HepG2 (cell line): ENCODE data around the gene TJP1. TPM values are rescaled to one million over a fixed set of nuclear protein-coding genes. Genes with fewer than 3 reads are reported as not detected.

Source experiments
- ATAC-seq: fragments of 200-7000 bp; cut with Tn5 transposase; 3 replicates; pipeline ENCODE4 v1.9.1; 2020; ENCODE audit warnings: mild to moderate bottlenecking, moderate library complexity
- BruUV-seq: library from RNA; stranded (reverse); fragments of 400-500 nt; replicated peaks from 2 replicates; lab custom pipeline; 2021; lab: Mats Ljungman, UMichigan
- CTCF ChIA-PET: fragments of 300-600 bp; formaldehyde crosslinking; extraction: SDS; loops from one replicate; lab custom pipeline; 2021; ENCODE audit warnings: low total read pairs, inconsistent platforms, low intra/inter-chr PET ratio; lab: Yijun Ruan, JAX
- POLR2A ChIA-PET: fragments of 350-600 bp; sonication (Branson Sonifier 250); formaldehyde crosslinking; loops from one replicate; lab custom pipeline; 2020; ENCODE audit warnings: antibody characterized with exemption, inconsistent platforms; lab: Yijun Ruan, JAX
- DNase-seq: peaks from one replicate; pipeline ENCODE4 v3.0.0-alpha.2; 2015; ENCODE audit warnings: low spot score
- FAIRE-seq: peaks from 3 replicates; lab custom pipeline; 2011; peaks lifted over from hg19 to GRCh38; lab: Jason Lieb, UNC
- H2AFZ ChIP-seq: one replicate; pipeline ENCODE4 v1.6.1; 2011; ENCODE audit warnings: low read length, inconsistent platforms
- H3K27ac ChIP-seq: fragments of 300-600 bp; 3 replicates; pipeline ENCODE4 v1.8.0; 2011; ENCODE audit warnings: mixed run types, mild to moderate bottlenecking, mixed read lengths, low read length, inconsistent platforms; ENCODE audit not compliant: insufficient read depth; ENCODE audit errors: extremely low read length
- H3K27me3 ChIP-seq, 2 experiments: fragments of 200-600 bp in 1 of 2; 2 replicates in 1 of 2; 3 replicates in 1 of 2; pipeline versions ENCODE4 v1.6.0 to v1.8.0; 2011; ENCODE audit warnings: low read length in 2 of 2, mild to moderate bottlenecking in 2 of 2, moderate library complexity in 2 of 2, inconsistent platforms in 1 of 2; ENCODE audit not compliant: insufficient read depth in 2 of 2, control insufficient read depth in 1 of 2
- H3K36me3 ChIP-seq, 2 experiments: fragments of 200-600 bp in 1 of 2; replicated peaks in 1 of 2; 2 replicates in 1 of 2; 3 replicates in 1 of 2; pipeline versions ENCODE4 v1.5.1 to v1.8.0; 2011; ENCODE audit warnings: low read length in 2 of 2, inconsistent platforms in 1 of 2; ENCODE audit not compliant: insufficient read depth in 2 of 2, control insufficient read depth in 1 of 2
- H3K4me1 ChIP-seq: 2 replicates; pipeline ENCODE4 v1.5.1; 2012; ENCODE audit warnings: low read length, inconsistent platforms; ENCODE audit not compliant: insufficient read depth
- H3K4me2 ChIP-seq: 2 replicates; pipeline ENCODE4 v1.6.0; 2011; ENCODE audit warnings: low read depth, low read length, inconsistent platforms
- H3K4me3 ChIP-seq, 3 experiments: fragments of 200-600 bp in 1 of 3; sonication (generic), shearing (Covaris generic) in 1 of 3; replicated peaks in 1 of 3; 2 replicates each; pipeline ENCODE4 v1.5.1; 2011 to 2016; ENCODE audit warnings: low read length in 3 of 3, inconsistent platforms in 2 of 3, low read depth in 2 of 3, mild to moderate bottlenecking in 2 of 3, control low read depth in 1 of 3, mixed read lengths in 1 of 3; ENCODE audit not compliant: insufficient read depth in 1 of 3
- H3K79me2 ChIP-seq: one replicate; pipeline ENCODE4 v1.6.1; 2011; ENCODE audit warnings: low read length, inconsistent platforms; ENCODE audit not compliant: insufficient read depth
- H3K9ac ChIP-seq: 2 replicates; pipeline ENCODE4 v1.6.0; 2011; ENCODE audit warnings: mild to moderate bottlenecking, low read depth, low read length, inconsistent platforms; ENCODE audit not compliant: insufficient read depth
- H3K9me3 ChIP-seq: 2 replicates; pipeline ENCODE4 v1.5.1; 2012; ENCODE audit warnings: mild to moderate bottlenecking, low read length
- H4K20me1 ChIP-seq: 2 replicates; pipeline ENCODE4 v1.6.0; 2011; ENCODE audit warnings: inconsistent platforms, mild to moderate bottlenecking, low read length, moderate library complexity; ENCODE audit not compliant: insufficient read depth
- ATF6 ChIP-seq: sonication (generic); formaldehyde crosslinking; conservative IDR thresholded peaks from 2 replicates; pipeline ENCODE4 v1.4.0; 2020; ENCODE audit warnings: missing genetic modification reagents
- FLYWCH1 ChIP-seq: sonication (generic); formaldehyde crosslinking; IDR thresholded peaks from 2 replicates; pipeline ENCODE4 v1.8.1; 2023; ENCODE audit warnings: mild to moderate bottlenecking, missing genetic modification reagents
- HOMEZ ChIP-seq: IDR thresholded peaks from 2 replicates; pipeline ENCODE4 v1.6.1; 2016; ENCODE audit warnings: low read depth
- HOXA5 ChIP-seq: sonication (generic); formaldehyde crosslinking; IDR thresholded peaks from 2 replicates; pipeline ENCODE4 v1.4.0; 2020; ENCODE audit warnings: missing genetic modification reagents
- JUNB ChIP-seq: sonication (generic); formaldehyde crosslinking; IDR thresholded peaks from 2 replicates; pipeline ENCODE4 v1.8.0; 2022; ENCODE audit warnings: missing genetic modification reagents, mild to moderate bottlenecking, borderline replicate concordance
- MAFF ChIP-seq: IDR thresholded peaks from 2 replicates; pipeline ENCODE4 v1.6.1; 2011; ENCODE audit warnings: low read depth, low read length, improper control_type of control experiment
- MAFK ChIP-seq, 2 experiments: IDR thresholded peaks in 1 of 2; conservative IDR thresholded peaks in 1 of 2; 2 replicates each; pipeline ENCODE4 v1.6.1; 2011; ENCODE audit warnings: improper control_type of control experiment in 2 of 2, low read length in 2 of 2
- NR1H2 ChIP-seq: sonication (generic); formaldehyde crosslinking; IDR thresholded peaks from 2 replicates; pipeline ENCODE4 v1.8.1; 2022; ENCODE audit warnings: low read depth, missing genetic modification reagents, borderline replicate concordance
- ZNF24 ChIP-seq: fragments of 450-650 bp; IDR thresholded peaks from 2 replicates; pipeline ENCODE4 v1.6.1; 2017; ENCODE audit warnings: antibody characterized with exemption, mild to moderate bottlenecking
- ZNF350 ChIP-seq: sonication (generic); formaldehyde crosslinking; IDR thresholded peaks from 2 replicates; pipeline ENCODE4 v1.4.0; 2020; ENCODE audit warnings: mild to moderate bottlenecking, low read depth, missing genetic modification reagents, borderline replicate concordance
- WGBS: methylation state at CpG from one replicate; pipeline ENCODE4 v1.1.6; 2017; ENCODE audit warnings: low lambda C conversion rate; 5-methylcytosine and 5-hydroxymethylcytosine counted together
- in situ Hi-C: cut with HindIII; loops from 2 replicates; pipeline ENCODE4 v1.10.0; 2017; ENCODE audit warnings: low pct_unique_long_range_greater_than_20kb; ENCODE audit not compliant: extremely low pct_ligation_motif_present
- intact Hi-C: fragments of 100-400 bp; cut with micrococcal nuclease; formaldehyde crosslinking; loops from one replicate; pipeline ENCODE4 v1.10.0; 2022; ENCODE audit not compliant: unreplicated experiment
- polyA plus RNA-seq, 8 experiments: library from polyadenylated mRNA; depleted of rRNA in 3 of 8; stranded (reverse) in 7 of 8; unstranded in 1 of 8; fragments of >200 nt; fragmentation: Illumina TruSeq in 4 of 8; extraction: Trizol in 4 of 8; gene quantifications; 2 replicates each; pipeline versions ENCODE4 v1.2.1 to v1.2.3, GENCODE V29; 2011 to 2016; ENCODE audit warnings: low read depth in 4 of 8, missing spikeins in 1 of 8, mixed read lengths in 1 of 8; ENCODE audit not compliant: insufficient read depth in 1 of 8
- total RNA-seq, 5 experiments: library from RNA; depleted of rRNA; stranded (reverse); fragments of >200 nt; fragmentation: Illumina TruSeq; extraction: Trizol; gene quantifications; 2 replicates each; pipeline ENCODE4 v1.2.3, GENCODE V29; 2016; ENCODE audit warnings: low read depth in 1 of 5

TJP1 gene
- total and polyA plus RNA-seq, 2 of the 13 experiments (the other 11 are each of a cell fraction or from before 2014, with no cell fraction given): 25.9 to 27.1 TPM

- Histone ChIP-seq H3K9me3 (no peaks in the 10 kb centered on the region), H3K4me3 (no peak overlapping the region), H4K20me1 (peaks cover 32% of the 10 kb centered on the region), H3K36me3 (no peaks in the 10 kb centered on the region), H3K4me1 (peaks cover 20% of the 10 kb centered on the region), H3K27ac (no peak overlapping the region), H2AFZ (no peak overlapping the region), H3K4me2 (no peak overlapping the region), H3K9ac (no peak overlapping the region), H3K27me3 (no peaks in the 10 kb centered on the region), H3K79me2 (peaks cover 90% of the 10 kb centered on the region)
- no peak for ATAC-seq
- DNase-seq: no peak
- BruUV-seq: no TSS peak
- intact Hi-C loops (no loop called here), in situ Hi-C loops (no loop called here)
- no peak for TF ChIP-seq JUNB
- TF ChIP-seq HOXA5: no peak
- no peak for TF ChIP-seq ATF6 (CRISPR knock-in tag)
- TF ChIP-seq FLYWCH1 (CRISPR knock-in tag): no peak
- no peak for TF ChIP-seq NR1H2 (CRISPR knock-in tag)
- no peak for TF ChIP-seq ZNF24
- TF ChIP-seq MAFK (conservative IDR thresholded peaks at IDR 0.05 in 1 of 2, IDR thresholded peaks at IDR 0.05 in 1 of 2; ENCODE audit: low read length in 2 of 2): peak in 1 of 2 experiments; percentile 18; a peak in 1 of 4 replicates
- no peak for TF ChIP-seq HOMEZ
- TF ChIP-seq MAFF: 0 out of 2 replicates have a peak, but pooled peaks have one; percentile 11
- TF ChIP-seq ZNF350 (CRISPR knock-in tag): no peak
- WGBS: 93% methylated on average over 4 of the region's 4 CpGs
- ChIA-PET POLR2A (no interaction called here), CTCF (no interaction called here)
- no peak for FAIRE-seq
These were observed 16.6 kb downstream of the TJP1 start for GRCh38 chr15:29805708-29806104.
